ENCODE results near the gene TENT4B. TPM values are rescaled to one million over a fixed set of nuclear protein-coding genes. Genes with fewer than 3 reads are reported as not detected.
"Not testable (repeated sequence)": the region's sequence is repeated elsewhere in the genome, so short reads cannot be mapped to it uniquely, and the experiment has no call there.

Gene TENT4B
- total RNA-seq, 1 donor from 2014 or later = 14.0 TPM

GRCh38 chr16:50126183-50126582 is 26.9 kb upstream of the TENT4B start:
- Histone ChIP-seq H3K9me3 (no peaks in the 10 kb centered on the region), H3K27me3 (no peaks in the 10 kb centered on the region), H3K36me3 (no peaks in the 10 kb centered on the region), H3K27ac (no peak overlapping the region), H3K4me1 (no peaks in the 10 kb centered on the region), H3K4me3 (no peak overlapping the region)
- intact Hi-C loops (cut with DNase I) = no loop called here
- DNase-seq (ENCODE audit: extremely low spot score in 2 of 2) = no peak
- TF ChIP-seq CTCF (IDR thresholded peaks at IDR 0.05) (no peak), POLR2AphosphoS5 (IDR thresholded peaks at IDR 0.05; ENCODE audit: insufficient read depth in 1 of 2, low read depth in 1 of 2) (no peak)

- H3K4me3 ChIP-seq; H3K27ac ChIP-seq; H3K9me3 ChIP-seq; H3K4me1 ChIP-seq; intact Hi-C loops (cut with DNase I); H3K27me3 ChIP-seq; DNase-seq (ENCODE audit: extremely low spot score in 2 of 2); H3K36me3 ChIP-seq: not testable (repeated sequence)
Observed at GRCh38 chr16:50132571-50132970, 20.5 kb upstream of the TENT4B start.

GRCh38 chr16:50133214-50133613 is 19.9 kb upstream of the TENT4B start:
- TF ChIP-seq CTCF (IDR thresholded peaks at IDR 0.05) = no peak
- TF ChIP-seq POLR2A (IDR thresholded peaks at IDR 0.05) = no peak
- TF ChIP-seq POLR2AphosphoS5 (IDR thresholded peaks at IDR 0.05; ENCODE audit: insufficient read depth in 1 of 2, low read depth in 1 of 2) = no peak
- intact Hi-C loops (cut with DNase I) = no loop called here
- no peak for DNase-seq (ENCODE audit: extremely low spot score in 2 of 2)

GRCh38 chr16:50136399-50136798 is 16.7 kb upstream of the TENT4B start:
- DNase-seq (ENCODE audit: extremely low spot score in 2 of 2) = no peak

More at GRCh38 chr16:50133214-50133613, 19.9 kb upstream of the TENT4B start:
- no peak overlapping the region for H3K4me3 ChIP-seq
- no peaks in the 10 kb centered on the region for H3K4me1 ChIP-seq
- H3K27ac ChIP-seq = no peak overlapping the region
- no peaks in the 10 kb centered on the region for H3K27me3 ChIP-seq
- no peaks in the 10 kb centered on the region for H3K9me3 ChIP-seq
- no peaks in the 10 kb centered on the region for H3K36me3 ChIP-seq

GRCh38 chr16:50137268-50137667 is 15.8 kb upstream of the TENT4B start:
- no peaks in the 10 kb centered on the region for H3K4me1 ChIP-seq
- no peak for DNase-seq (ENCODE audit: extremely low spot score in 2 of 2)
- intact Hi-C loops (cut with DNase I) = no loop called here
- no peak overlapping the region for H3K27ac ChIP-seq
- no peaks in the 10 kb centered on the region for H3K36me3 ChIP-seq
- no peak overlapping the region for H3K4me3 ChIP-seq
- no peaks in the 10 kb centered on the region for H3K27me3 ChIP-seq
- H3K9me3 ChIP-seq = no peaks in the 10 kb centered on the region
- no peak for TF ChIP-seq CTCF (IDR thresholded peaks at IDR 0.05)
- TF ChIP-seq POLR2AphosphoS5 (IDR thresholded peaks at IDR 0.05; ENCODE audit: insufficient read depth in 1 of 2, low read depth in 1 of 2) = no peak
- TF ChIP-seq POLR2A (IDR thresholded peaks at IDR 0.05) = no peak

More at GRCh38 chr16:50136399-50136798, 16.7 kb upstream of the TENT4B start:
- intact Hi-C loops (cut with DNase I) = no loop called here
- Histone ChIP-seq H3K9me3 (no peaks in the 10 kb centered on the region), H3K27me3 (no peaks in the 10 kb centered on the region), H3K4me1 (no peaks in the 10 kb centered on the region), H3K27ac (no peak overlapping the region), H3K4me3 (no peak overlapping the region), H3K36me3 (no peaks in the 10 kb centered on the region)
- TF ChIP-seq POLR2AphosphoS5 (IDR thresholded peaks at IDR 0.05; ENCODE audit: insufficient read depth in 1 of 2, low read depth in 1 of 2) (no peak), POLR2A (IDR thresholded peaks at IDR 0.05) (no peak), CTCF (IDR thresholded peaks at IDR 0.05) (no peak)

- TF ChIP-seq POLR2AphosphoS5 (IDR thresholded peaks at IDR 0.05; ENCODE audit: insufficient read depth in 1 of 2, low read depth in 1 of 2) (no peak), CTCF (IDR thresholded peaks at IDR 0.05) (no peak), POLR2A (IDR thresholded peaks at IDR 0.05) (no peak)
- no peak overlapping the region for H3K4me3 ChIP-seq
- no peaks in the 10 kb centered on the region for H3K36me3 ChIP-seq
- no peak for DNase-seq (ENCODE audit: extremely low spot score in 2 of 2)
- no peaks in the 10 kb centered on the region for H3K4me1 ChIP-seq
- intact Hi-C loops (cut with DNase I) = no loop called here
- no peaks in the 10 kb centered on the region for H3K9me3 ChIP-seq
- no peak overlapping the region for H3K27ac ChIP-seq
- H3K27me3 ChIP-seq = no peaks in the 10 kb centered on the region
Observed at GRCh38 chr16:50139580-50139979, 13.5 kb upstream of the TENT4B start.
